Loucy (cell line): ENCODE data around the gene ACE2.

Experiments
- H2AFZ ChIP-seq: fragments of 200-600 bp; sonication (generic); 2 replicates; pipeline ENCODE4 v1.6.0; 2016; ENCODE audit warnings: antibody characterized with exemption, mild to moderate bottlenecking, low read length, moderate library complexity
- H3F3A ChIP-seq: fragments of 200-600 bp; 2 replicates; pipeline ENCODE4 v1.6.0; 2016; ENCODE audit warnings: antibody characterized with exemption, low read depth, mild to moderate bottlenecking
- H3K27me3 ChIP-seq: fragments of 200-600 bp; sonication (generic); 2 replicates; pipeline ENCODE4 v1.6.1; 2014; ENCODE audit warnings: low read length, mild to moderate bottlenecking; ENCODE audit not compliant: insufficient read depth, poor library complexity, severe bottlenecking
- H3K36me3 ChIP-seq: fragments of 200-600 bp; sonication (generic); 2 replicates; pipeline ENCODE4 v1.6.1; 2016; ENCODE audit warnings: low read length; ENCODE audit not compliant: insufficient read depth
- H3K4me1 ChIP-seq: fragments of 200-600 bp; sonication (generic); 2 replicates; pipeline ENCODE4 v1.5.1; 2014; ENCODE audit warnings: low read length, mild to moderate bottlenecking; ENCODE audit not compliant: insufficient read depth, poor library complexity, severe bottlenecking
- H3K4me2 ChIP-seq: fragments of 200-600 bp; sonication (generic); 2 replicates; pipeline ENCODE4 v1.6.0; 2014; ENCODE audit warnings: antibody characterized with exemption, low read length, low read depth, mild to moderate bottlenecking; ENCODE audit not compliant: poor library complexity, severe bottlenecking
- H3K4me3 ChIP-seq: fragments of 200-600 bp; sonication (generic); 2 replicates; pipeline ENCODE4 v1.5.1; 2014; ENCODE audit warnings: low read length, mild to moderate bottlenecking, mixed read lengths; ENCODE audit not compliant: poor library complexity, severe bottlenecking
- H3K79me2 ChIP-seq: fragments of 200-600 bp; sonication (generic); 2 replicates; pipeline ENCODE4 v1.6.1; 2014; ENCODE audit warnings: low read length; ENCODE audit not compliant: insufficient read depth
- H3K9ac ChIP-seq: fragments of 200-600 bp; sonication (generic); 2 replicates; pipeline ENCODE4 v1.6.0; 2014; ENCODE audit warnings: mild to moderate bottlenecking, low read depth, low read length, moderate library complexity; ENCODE audit not compliant: poor library complexity, severe bottlenecking
- H3K9me2 ChIP-seq: fragments of 200-600 bp; sonication (generic); replicated peaks from 2 replicates; pipeline ENCODE4 v1.6.1; 2016; ENCODE audit warnings: low read depth, low read length, mixed read lengths
- H3K9me3 ChIP-seq: fragments of 200-600 bp; sonication (generic); 2 replicates; pipeline ENCODE4 v1.6.1; 2014; ENCODE audit warnings: mild to moderate bottlenecking, antibody characterized with exemption, low read length, low read depth; ENCODE audit not compliant: insufficient read depth
- H4K20me1 ChIP-seq: fragments of 200-600 bp; sonication (generic); 2 replicates; pipeline ENCODE4 v1.6.0; 2014; ENCODE audit warnings: antibody characterized with exemption, low read length, mild to moderate bottlenecking; ENCODE audit not compliant: insufficient read depth, poor library complexity, severe bottlenecking
- CTCF ChIP-seq: fragments of 200-600 bp; sonication (generic); conservative IDR thresholded peaks from 2 replicates; pipeline ENCODE4 v1.5.1; 2014; ENCODE audit warnings: mild to moderate bottlenecking, antibody characterized with exemption, low read length
- EZH2phosphoT487 ChIP-seq: fragments of 200-600 bp; IDR thresholded peaks from 2 replicates; pipeline ENCODE4 v1.6.1; 2018; ENCODE audit warnings: antibody characterized with exemption, mild to moderate bottlenecking, moderate library complexity, borderline replicate concordance

ACE2 gene

GRCh38 chrX:15576019-15576418 lies 24.7 kb downstream of the ACE2 start:
- Histone ChIP-seq H3K9ac (no peak overlapping the region), H3K79me2 (no peaks in the 10 kb centered on the region), H4K20me1 (no peaks in the 10 kb centered on the region), H3K9me3 (no peaks in the 10 kb centered on the region), H3K4me2 (no peak overlapping the region), H3K4me3 (no peak overlapping the region), H3F3A (no peaks in the 10 kb centered on the region), H3K36me3 (no peaks in the 10 kb centered on the region), H2AFZ (no peak overlapping the region), H3K4me1 (no peaks in the 10 kb centered on the region), H3K9me2 (no peaks in the 10 kb centered on the region), H3K27me3 (no peaks in the 10 kb centered on the region)
- no peak for TF ChIP-seq EZH2phosphoT487
- TF ChIP-seq CTCF, result no peak

GRCh38 chrX:15574017-15574416 lies 26.7 kb downstream of the ACE2 start:
- no peaks in the 10 kb centered on the region for H3K4me1 ChIP-seq
- no peaks in the 10 kb centered on the region for H4K20me1 ChIP-seq
- H3K4me3 ChIP-seq, result no peak overlapping the region
- H3F3A ChIP-seq, result no peaks in the 10 kb centered on the region
- no peak overlapping the region for H2AFZ ChIP-seq
- no peak overlapping the region for H3K4me2 ChIP-seq
- no peaks in the 10 kb centered on the region for H3K9me2 ChIP-seq
- no peaks in the 10 kb centered on the region for H3K27me3 ChIP-seq
- H3K79me2 ChIP-seq, result no peaks in the 10 kb centered on the region
- TF ChIP-seq EZH2phosphoT487, result no peak
- no peak for TF ChIP-seq CTCF
- H3K9ac ChIP-seq, result no peak overlapping the region
- H3K36me3 ChIP-seq, result no peaks in the 10 kb centered on the region
- no peaks in the 10 kb centered on the region for H3K9me3 ChIP-seq

GRCh38 chrX:15570145-15570544 lies 30.6 kb downstream of the ACE2 start:
- H3K9ac ChIP-seq, result no peak overlapping the region
- H3K9me3 ChIP-seq, result no peaks in the 10 kb centered on the region
- H3K36me3 ChIP-seq, result no peaks in the 10 kb centered on the region

More at GRCh38 chrX:15570145-15570544, 30.6 kb downstream of the ACE2 start:
- Histone ChIP-seq H2AFZ (no peak overlapping the region), H3K4me2 (no peak overlapping the region), H3K9me2 (no peaks in the 10 kb centered on the region), H4K20me1 (no peaks in the 10 kb centered on the region), H3K4me1 (peaks cover 5% of the 10 kb centered on the region), H3K27me3 (no peaks in the 10 kb centered on the region), H3F3A (no peaks in the 10 kb centered on the region), H3K79me2 (no peaks in the 10 kb centered on the region), H3K4me3 (no peak overlapping the region)
- TF ChIP-seq CTCF (no peak), EZH2phosphoT487 (no peak)
